22Rv1 (cell line): Measurements from ENCODE around the gene CAMTA1.

Source experiments
- H3K27ac ChIP-seq: fragments of 450-650 bp; 2 replicates; pipeline ENCODE4 v1.5.1; 2017
- CTCF ChIP-seq: fragments of 450-650 bp; IDR thresholded peaks from 2 replicates; pipeline ENCODE4 v1.5.1; 2017; ENCODE audit warnings: mild to moderate bottlenecking
- ZFX ChIP-seq: fragments of 450-650 bp; IDR thresholded peaks from 2 replicates; pipeline ENCODE4 v1.6.1; 2017; ENCODE audit warnings: antibody characterized with exemption, borderline replicate concordance

Gene CAMTA1

GRCh38 chr1:7086106-7086505 is 300.9 kb downstream of the CAMTA1 start:
- TF ChIP-seq ZFX (no peak), CTCF (no peak)
- H3K27ac ChIP-seq, result no peak overlapping the region

- H3K27ac ChIP-seq, result no peak overlapping the region
- TF ChIP-seq ZFX (no peak), CTCF (no peak)
These were observed 302.6 kb downstream of the CAMTA1 start for GRCh38 chr1:7087888-7088287.

- no peak overlapping the region for H3K27ac ChIP-seq
- no peak for TF ChIP-seq ZFX
- TF ChIP-seq CTCF, result no peak
These were observed 304.2 kb downstream of the CAMTA1 start for GRCh38 chr1:7089497-7089896.

GRCh38 chr1:7093297-7093696 is 308.0 kb downstream of the CAMTA1 start:
- TF ChIP-seq CTCF (no peak), ZFX (no peak)
- H3K27ac ChIP-seq, result no peak overlapping the region

- TF ChIP-seq ZFX (no peak), CTCF (no peak)
- H3K27ac ChIP-seq, result no peak overlapping the region
These were observed 308.8 kb downstream of the CAMTA1 start for GRCh38 chr1:7094086-7094485.

- no peak for TF ChIP-seq CTCF
- H3K27ac ChIP-seq, result no peak overlapping the region
These were observed 309.3 kb downstream of the CAMTA1 start for GRCh38 chr1:7094509-7094908.

GRCh38 chr1:7095343-7095964 is 310.2 kb downstream of the CAMTA1 start:
- TF ChIP-seq ZFX (no peak), CTCF (no peak)

More at GRCh38 chr1:7095343-7095964, 310.2 kb downstream of the CAMTA1 start:
- no peak overlapping the region for H3K27ac ChIP-seq
